Central memory CD4-positive, alpha-beta T cell (primary cell): ENCODE data around the gene OR2B2.
"Not testable (repeated sequence)": the region's sequence is repeated elsewhere in the genome, so short reads cannot be mapped to it uniquely, and the experiment has no call there.

Source experiments
- DNase-seq: peaks from one replicate; pipeline ENCODE4 v3.0.0; 2022
- total RNA-seq, 3 experiments: gene quantifications; one replicate each; lab custom pipeline; 2026; lab: John Stamatoyannopoulos, UW

OR2B2 gene
- total RNA-seq: 0 reads per million in 3 experiments

DNA sequence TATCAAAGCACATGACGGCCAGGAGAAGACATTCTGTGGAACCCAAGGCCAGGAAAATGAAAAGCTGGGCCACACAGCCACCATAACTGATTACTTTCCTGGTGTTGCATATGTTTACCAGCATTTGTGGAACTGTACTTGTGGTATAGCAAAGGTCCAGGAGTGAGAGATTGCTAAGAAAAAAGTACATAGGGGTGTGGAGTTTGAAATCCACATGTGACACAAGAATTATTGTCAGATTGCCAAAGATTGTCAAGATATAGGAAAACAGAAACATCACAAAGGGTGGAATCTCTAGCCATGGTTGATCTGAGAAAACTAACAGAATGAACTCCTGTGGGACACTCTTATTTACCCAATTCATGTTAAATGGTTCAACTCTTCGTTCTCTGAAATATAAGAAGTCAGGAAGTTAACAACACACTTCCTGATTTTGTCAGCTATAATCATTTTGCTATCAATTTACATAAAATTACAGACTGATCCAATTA is at the start of gene OR2B2:
OR2B2 (minus strand) TSS at position 441 of the 491 bp plus-strand sequence; CDS start at position 364, 77 bp downstream.
- DNase-seq: no peak

DNA sequence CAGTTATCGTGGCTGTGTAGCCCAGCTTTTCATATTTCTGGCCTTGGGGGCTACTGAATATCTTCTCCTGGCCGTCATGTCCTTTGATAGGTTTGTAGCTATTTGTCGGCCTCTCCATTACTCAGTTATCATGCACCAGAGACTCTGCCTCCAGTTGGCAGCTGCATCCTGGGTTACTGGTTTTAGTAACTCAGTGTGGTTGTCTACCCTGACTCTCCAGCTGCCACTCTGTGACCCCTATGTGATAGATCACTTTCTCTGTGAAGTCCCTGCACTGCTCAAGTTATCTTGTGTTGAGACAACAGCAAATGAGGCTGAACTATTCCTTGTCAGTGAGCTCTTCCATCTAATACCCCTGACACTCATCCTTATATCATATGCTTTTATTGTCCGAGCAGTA is 45.3 kb upstream of the OR2B2 start:
- no peak for DNase-seq

DNA sequence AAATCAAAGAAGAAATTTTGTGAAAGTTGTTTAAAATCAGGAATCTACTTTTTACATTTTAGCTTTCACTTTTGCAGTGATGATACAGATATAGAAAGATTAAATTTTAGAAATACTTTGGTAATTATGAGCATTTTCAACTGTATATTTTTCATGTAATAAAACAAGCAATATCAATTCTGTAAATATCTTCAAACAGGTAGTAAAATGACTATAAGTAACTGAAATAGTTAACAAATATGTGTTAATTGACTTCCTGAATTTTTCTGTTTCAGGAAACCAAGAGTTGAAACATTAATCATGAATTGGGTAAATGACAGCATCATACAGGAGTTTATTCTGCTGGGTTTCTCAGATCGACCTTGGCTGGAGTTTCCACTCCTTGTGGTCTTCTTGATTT is 44.7 kb upstream of the OR2B2 start, which contains the start of gene OR2B6:
OR2B6 (plus strand) TSS at position 301 of the 400 bp plus-strand sequence; CDS start at position 301, 0 bp downstream.
- no peak for DNase-seq

DNA sequence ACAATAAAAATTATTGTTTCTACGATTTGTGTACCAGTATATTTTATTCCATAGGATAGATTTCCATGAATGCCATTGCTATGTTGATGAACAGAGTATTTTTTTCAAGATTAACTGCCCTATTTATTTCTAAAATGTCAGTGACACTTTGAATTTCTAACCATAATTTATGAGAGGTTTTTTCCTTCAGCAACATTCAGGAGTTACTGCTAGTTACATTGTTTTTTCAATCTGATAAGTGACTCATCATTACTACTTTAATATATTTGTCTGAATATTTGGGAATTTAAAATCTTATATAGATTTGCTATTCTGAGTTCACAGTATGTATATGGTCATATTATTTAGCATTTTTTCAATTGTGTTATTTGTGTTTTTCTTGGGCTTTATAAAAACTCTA is 38.8 kb upstream of the OR2B2 start:
- DNase-seq: no peak

DNA sequence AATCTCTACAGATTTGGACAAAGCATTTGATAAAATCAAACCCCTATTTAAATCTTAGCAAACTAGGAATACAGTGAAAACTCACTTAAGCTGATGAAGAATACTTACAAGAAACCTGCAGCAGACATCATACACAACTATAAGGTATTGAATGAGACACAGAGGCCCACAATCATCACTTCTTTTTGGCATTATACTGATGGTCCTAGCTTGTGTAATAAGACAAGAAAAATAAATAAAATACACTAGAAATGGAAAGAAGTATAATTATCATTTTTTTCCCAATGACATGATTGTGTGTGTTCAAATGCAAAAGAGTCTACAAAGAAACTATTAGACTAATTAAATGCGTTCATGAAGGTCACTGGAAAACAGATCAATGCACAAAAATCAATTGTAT is 36.0 kb upstream of the OR2B2 start:
- DNase-seq: no peak

DNA sequence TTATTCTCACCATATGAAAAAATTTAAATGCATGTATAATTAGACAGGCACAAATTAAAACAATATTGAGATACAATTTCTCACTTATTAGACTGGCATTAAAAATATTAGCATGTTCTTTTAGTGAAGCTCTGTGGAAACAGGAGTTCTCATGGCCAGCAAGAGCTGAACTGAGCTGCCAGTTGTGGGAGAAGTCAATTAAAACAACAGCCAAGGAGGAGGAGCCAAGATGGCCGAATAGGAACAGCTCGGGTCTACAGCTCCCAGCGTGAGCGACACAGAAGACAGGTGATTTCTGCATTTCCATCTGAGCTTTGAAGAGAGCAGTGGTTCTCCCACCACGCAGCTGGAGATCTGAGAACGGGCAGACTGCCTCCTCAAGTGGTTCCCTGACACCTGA is 30.9 kb upstream of the OR2B2 start:
- DNase-seq: not testable (repeated sequence)

DNA sequence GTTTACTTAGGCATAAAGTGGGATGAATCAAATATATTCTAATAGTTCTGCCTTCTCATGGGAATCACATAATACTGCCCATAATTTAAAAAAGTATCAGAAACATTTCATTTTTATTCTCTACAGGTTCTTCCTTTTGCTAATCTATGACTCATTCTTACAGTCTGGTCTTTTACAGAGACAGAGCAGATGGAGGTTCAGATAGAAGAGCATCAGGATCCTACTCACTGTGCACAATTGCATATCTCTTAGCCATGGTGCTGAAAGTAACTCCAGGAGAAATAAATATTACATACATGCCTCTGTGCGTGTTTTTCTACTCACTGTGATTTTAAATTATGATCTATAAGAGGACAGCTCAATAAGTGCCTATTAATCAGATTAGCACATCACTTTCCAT is 28.6 kb upstream of the OR2B2 start:
- no peak for DNase-seq

DNA sequence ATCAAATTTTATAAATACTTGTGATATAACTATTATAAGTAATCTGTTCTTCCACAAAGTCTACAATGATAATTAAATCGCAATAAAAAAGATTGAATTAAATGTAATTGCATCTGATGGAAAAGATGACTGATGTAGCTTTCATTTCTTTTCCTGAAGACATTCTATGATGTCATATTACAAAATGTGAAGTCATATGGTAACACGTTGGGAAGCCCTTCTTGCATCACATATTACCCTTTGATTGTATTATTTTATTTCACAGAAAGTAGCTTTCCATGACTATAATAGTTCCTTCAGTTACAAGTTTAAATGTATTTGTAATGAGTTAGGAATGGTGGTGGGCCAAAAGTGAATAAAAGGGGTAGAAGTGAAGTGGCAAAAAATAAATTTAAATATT is 19.0 kb upstream of the OR2B2 start:
- no peak for DNase-seq

DNA sequence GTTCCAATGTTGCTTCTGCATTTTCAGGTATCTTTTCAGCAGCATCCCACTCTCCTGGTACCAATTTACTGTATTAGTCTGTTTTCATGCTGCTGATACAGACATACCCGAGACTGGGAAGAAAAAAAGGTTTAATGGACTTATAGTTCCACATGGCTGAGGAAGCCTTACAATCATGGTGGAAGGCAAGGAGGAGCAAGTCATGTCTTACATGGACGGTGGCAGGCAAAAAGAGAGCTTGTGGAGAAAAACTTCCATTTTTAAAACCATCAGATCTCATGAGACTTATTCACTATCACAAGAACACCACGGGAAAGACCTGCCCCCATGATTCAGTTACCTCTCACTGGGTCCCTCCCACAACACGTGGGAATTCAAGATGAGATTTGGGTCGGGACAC is 17.7 kb upstream of the OR2B2 start:
- not testable (repeated sequence) for DNase-seq

DNA sequence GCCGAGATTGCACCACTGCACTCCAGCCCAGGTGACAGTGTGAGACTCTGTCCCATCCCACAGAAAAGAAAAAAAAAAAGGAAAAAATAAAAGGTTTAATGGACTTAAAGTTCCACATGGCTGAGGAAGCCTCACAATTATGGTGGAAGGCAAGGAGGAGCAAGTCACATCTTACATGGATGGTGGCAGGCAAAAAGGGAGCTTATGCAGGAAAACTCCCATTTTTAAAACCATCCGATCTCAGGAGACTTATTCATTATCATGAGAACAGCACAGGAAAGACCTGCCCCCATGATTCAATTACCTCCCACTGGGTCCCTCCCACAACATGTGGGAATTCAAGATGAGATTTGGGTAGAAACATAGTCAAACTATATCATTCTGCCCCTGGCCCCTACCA is 15.8 kb upstream of the OR2B2 start:
- DNase-seq: not testable (repeated sequence)

DNA sequence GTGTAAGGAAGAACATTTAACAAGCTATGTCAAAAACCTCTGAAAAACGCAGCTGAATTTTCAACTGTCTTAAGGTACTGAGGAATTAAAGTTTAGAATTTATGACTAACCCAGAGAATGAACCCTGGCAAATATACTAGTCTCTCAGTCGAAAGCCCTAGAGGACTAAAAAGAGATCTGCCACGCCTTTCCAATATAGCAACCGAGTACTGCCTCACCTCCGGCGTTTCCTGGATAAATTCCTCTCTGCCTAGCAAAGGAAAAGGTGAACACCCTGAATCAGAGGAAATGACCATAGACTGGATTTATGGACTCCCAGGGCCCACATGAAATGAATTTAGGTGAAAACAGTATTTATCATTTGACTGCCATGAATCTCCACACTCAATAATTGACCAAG is 12.0 kb upstream of the OR2B2 start:
- no peak for DNase-seq

DNA sequence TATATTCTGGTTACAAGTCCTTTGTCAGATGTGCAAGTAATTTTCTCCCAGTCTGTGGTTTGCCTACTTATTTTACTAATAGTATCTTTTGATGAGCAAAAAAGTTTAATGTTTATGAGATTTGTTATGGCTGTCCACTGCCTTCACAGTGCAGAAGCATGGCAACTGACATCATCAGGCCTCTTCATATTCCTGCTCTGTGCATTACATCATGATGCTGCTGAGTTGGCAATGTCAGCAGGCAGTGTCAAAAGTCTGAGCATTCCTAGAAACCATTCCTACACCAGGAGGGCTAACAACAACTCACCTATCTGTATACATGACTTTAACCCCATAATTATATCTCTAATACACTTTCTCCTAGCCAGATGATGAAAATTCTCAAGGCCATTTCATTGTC is 10.8 kb upstream of the OR2B2 start:
- DNase-seq: no peak

DNA sequence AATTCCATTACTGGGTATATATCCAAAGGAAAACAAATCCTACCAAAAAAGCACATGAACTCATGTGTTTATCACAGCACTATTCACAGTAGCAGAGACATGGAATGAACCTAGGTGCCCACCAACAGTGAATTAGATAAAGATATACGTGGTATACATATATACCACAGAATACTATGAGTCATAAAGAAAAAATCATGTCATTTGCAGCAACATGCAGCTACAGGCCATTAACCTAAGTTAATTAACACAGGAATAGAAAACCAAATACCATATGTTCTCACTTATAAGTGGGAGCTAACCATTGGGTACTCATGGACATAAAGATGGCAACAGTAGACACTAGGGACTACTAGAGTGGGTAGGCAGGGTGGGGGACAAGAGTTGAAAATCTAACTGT is 4.2 kb downstream of the OR2B2 start:
- DNase-seq: no peak

DNA sequence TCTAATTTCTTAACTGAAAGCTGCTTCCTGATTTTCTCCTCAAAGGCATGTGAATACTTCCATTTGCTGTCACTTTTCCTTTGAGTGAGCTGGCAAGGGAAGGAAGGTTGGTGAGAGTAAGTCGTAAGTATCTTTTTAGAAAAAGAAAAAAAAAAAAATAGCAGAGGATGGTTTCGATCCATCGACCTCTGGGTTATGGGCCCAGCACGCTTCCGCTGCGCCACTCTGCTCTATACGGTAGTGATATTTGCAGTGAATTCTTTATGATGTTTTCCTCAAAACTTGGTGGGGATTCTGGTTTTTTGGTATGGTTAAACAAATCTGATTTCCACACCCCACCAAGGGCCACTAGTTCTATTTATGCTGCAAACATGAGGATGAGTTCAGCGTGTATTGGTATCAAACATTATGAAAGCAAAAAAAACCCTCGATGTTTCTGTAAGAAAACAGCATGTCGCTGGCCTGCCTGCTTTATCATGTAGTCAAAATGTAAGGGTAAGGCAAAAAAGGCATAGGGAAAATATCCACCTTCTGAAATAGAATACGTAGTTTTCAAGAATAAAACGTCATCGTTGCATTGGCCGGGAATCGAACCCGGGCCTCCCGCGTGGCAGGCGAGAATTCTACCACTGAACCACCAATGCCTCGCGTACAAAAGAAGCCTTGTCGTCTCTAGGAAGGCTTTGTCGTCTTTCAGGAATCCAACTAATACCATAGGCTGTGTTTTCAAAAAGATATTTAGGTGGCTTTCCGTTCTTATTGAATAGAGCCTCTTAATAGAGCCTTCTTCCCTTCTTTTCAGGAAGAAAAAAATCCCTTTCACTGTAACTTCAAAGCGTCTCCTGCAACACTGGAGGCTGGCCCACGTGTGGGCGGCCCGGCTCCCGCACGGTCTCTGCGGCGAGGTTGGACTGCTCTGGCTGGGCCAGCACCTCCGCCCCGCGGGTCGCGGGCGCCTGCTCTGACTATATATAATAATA is 9.6 kb downstream of the OR2B2 start:
- peak; percentile 87 for DNase-seq

DNA sequence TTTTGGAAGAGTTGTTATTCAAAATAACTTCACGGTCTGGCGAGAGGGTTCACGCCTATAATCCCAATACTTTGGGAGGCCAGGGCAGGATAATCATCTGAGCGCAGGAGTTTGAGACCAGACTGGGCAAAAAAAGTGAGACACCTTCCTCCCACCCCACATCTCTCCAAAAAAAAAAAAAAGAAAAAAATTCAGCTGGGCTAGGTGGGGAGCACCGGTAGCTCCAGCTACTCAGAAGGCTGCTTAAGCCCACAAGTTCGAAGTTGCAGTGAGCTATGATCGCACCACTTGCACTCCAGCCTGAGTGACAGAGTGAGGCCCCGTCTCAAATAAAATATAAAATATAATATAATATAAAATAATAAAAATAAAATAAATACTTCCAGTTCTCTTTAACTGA is 10.4 kb downstream of the OR2B2 start:
- DNase-seq: no peak

DNA sequence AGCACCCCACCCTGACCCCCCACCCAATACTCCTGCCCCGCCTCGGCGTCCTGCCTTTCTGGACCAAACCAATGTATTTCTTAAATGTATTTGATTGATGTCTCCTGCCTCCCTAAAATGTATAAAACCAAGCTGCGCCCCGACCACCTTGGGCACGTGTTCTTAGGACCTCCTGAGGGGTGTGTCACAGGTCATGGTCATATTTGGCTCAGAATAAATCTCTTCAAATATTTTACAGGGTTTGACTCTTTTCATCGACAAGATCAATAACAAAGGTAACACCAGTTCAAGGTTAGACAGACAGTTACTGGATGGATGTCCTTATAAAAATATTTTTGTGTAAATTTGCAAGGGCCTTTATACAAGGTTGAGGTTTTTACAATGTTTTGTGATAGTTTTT is 12.0 kb downstream of the OR2B2 start:
- not testable (repeated sequence) for DNase-seq

DNA sequence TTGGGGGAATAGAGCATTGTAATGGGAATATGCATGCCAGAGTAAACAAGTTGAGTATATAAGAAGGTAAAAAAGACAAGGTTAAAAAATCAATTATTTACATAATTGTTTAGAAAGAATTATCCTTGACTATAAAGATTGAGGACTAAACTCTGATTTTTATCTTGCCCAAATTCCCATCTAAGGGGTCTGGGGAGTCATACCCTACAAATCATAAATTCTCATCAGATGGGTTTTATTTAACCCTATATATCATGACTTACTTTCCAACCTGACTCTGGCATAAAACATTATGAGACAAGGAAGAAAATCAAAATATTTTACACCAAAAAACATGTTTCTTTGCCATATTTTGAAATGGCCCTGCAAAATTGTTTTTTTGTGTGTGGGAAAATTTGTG is 12.7 kb downstream of the OR2B2 start:
- no peak for DNase-seq

DNA sequence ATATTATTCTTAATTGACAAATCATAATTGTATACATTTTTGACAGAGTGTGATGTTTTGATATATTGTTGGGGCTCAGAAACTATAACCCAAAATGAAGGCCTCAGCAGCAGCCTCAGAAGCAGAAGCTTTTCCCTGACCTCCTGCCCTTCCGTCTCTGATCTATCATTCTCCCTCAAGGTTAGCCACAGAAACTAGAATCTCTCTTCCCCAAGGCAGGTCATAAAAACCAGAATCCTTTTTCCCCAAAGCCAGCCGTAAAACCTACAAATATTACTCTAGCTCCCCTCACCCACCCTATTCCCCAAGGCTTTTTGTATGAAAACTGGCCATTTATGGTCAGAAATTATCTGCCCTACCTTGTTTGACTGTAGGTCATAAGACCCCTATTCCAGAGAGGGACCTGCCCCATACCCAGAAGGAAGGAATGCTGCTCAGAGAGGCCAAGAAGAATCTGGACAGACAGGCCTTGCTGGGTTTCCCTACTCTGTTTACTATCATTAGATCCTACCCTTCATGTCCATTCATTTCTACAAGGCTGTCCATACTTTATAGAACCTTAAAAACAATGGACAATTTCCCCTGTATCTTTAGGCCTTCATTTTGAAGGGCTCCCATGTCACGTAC is 14.5 kb downstream of the OR2B2 start:
- DNase-seq: no peak

DNA sequence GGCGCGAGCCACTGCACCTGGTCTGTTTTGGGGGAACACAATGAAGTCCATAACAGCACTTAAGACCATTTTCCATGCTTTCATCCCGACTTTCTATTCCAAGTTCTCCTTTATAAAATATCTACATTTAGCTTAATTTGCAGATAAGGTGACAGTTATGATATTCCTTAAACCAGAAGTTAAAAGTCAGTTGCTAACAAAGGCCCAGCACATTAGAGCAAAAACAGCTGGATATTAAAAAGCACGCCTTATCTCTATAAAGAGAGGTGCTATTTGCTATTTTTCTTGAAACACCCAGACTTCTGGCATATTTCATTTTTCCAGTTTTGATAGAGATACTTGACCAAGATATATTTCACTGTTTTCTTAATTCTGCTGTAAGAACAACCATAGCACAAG is 15.8 kb downstream of the OR2B2 start:
- DNase-seq: no peak

DNA sequence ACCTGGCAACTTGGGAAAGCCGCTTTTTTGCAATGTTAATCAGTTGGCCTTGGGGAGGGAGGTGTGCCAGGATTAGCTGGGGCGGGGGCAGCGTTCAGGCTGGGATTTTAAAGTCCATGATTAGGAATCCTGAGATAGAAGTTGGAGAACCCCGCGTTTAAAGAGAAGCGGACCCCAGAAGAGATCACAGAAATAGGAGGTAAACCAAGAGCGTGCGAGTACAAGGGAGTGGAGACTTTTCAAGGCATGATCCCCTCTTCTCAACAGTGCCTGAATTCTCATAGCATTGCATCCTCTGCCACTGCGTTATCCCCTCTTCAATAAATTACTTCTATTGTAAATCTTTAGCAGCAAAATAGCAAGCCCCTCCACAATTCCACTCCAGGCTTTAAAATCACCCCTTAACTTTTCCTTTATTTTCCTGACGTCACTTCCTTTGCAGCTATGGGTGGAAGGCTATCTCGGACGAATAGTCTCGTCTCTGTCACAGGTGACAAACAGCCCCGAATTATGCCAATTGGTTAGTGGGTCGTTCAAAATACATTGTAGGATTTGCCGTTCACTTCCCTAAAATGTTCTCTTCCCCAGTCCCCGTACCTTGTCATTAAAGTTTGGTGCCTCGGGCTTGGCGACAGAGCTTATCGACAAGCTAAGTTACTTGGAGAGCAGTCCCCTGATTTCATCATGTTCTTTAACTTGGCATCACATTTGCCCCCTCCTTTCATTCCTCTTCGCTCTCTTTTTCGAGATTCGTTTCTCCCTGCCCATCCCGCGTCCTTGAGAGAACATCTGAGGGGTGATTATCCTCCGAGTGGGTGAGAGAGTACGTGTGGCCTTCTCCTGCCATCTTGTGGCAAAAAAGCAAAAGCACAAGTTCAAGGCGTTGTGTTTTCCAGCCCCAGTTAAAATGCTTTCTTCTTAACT is 17.1 kb downstream of the OR2B2 start:
- DNase-seq: peak; percentile 76

DNA sequence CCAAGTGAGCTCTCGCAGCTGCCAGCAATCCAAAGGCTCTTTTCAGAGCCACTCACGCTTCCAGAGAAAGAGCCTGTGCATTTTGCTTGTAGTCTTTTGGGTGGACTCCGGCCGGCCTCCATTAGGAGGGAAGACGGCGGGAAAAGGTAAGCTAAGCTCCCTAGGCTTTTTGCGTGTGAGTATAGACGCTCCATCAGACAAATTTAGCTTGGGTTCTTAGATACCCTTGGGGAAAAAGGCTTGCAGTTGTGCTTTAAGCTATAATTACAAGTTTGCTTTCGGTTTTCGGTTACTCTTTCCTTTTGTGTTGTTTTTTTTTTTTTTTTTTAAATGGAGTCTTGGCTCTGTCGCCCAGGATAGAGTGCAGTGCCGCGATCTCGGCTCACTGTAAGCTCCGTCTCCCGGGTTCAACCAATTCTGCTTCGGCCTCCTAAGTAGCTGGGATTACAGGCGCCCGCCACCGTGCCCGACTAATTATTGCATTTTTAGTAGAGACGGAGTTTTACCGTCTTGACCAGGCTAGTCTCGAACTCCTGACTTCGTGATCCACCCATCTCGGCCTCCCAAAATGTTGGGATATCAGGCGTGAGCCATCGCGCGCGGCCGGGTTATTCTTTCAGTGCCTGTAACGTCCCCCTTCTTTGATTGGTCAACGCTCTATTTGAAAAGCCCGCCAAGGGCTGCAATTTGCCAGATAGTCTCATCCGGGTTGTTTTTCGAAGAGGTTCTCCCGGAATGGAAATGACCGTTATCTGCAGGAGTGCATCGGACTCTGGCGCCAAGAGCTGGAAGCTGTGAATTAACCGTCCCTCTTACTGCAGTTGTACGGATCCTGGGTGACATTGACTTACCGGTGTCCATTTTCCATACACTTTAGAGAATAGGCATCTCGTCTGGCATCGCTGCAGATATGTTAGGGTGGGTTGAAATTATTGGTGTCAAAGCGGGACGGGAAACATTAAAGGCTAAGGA is 18.1 kb downstream of the OR2B2 start:
- DNase-seq: peak; percentile 72
